AG10803 (cell line): ENCODE measurements around the gene GALNT10.

Experiments
- DNase-seq: peaks from one replicate; pipeline ENCODE4 v3.0.0; 2010; ENCODE audit warnings: low read depth
- H3K4me3 ChIP-seq: 2 replicates; pipeline ENCODE4 v1.5.1; 2011; ENCODE audit warnings: mild to moderate bottlenecking, low read length, control low read depth
- CTCF ChIP-seq: conservative IDR thresholded peaks from 2 replicates; pipeline ENCODE4 v1.5.1; 2011; ENCODE audit warnings: mild to moderate bottlenecking, low read length, control low read depth, inconsistent platforms

Gene GALNT10

GRCh38 chr5:154193701-154194121 lies 3.2 kb downstream of the GALNT10 start:
- no peak overlapping the region for H3K4me3 ChIP-seq
- peak; percentile 46 for DNase-seq
- no peak for TF ChIP-seq CTCF

DNA sequence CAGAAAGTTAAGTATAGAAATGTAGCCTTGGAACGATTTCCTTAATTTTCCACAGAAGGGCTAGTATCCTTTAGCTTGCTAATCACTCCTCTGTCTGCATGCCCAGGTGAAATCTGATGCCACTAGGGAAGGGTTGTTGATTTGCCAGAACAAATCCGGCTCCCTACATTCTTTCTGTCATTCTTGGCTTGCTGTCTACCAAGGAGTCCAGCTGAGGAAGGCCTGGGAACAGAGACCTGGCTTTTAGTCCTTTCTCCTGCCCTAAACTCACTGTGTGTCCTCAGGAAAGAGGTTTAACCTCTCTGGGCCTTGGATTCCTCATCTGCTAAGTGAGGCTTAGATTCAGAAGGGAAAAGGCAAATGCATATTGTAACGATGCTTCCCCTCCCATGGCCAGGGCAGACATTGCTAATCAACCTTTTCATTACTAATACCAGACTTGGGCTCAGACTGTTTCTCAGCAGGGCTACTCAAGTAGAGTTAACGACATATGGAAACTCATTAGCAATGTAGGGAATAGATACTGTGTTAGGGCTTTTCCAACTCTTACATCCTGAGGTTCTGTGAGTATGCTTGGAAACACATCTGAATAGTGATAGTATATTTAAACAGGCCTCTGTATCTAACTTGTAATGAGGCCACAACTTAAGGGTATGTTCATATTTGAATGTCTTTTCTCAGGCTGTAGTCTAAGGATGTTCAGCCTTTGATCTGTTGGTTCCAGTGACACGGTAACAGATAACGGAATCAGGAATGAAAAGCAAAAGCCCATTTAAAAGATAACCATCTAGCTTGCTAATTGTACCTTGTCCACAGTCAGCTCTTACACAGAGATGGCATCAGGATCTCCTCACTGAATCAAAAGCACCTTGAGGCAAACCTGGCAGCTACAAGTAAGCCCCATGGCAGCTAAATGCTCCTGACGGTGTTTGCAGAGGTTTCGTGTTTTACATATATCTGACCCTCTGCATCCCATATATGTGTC lies 4.1 kb downstream of the GALNT10 start:
- DNase-seq, result peak; percentile 79
- TF ChIP-seq CTCF, result no peak
- H3K4me3 ChIP-seq, result peak overlapping the region; percentile 2; the same call in 1 of the 2 replicates

GRCh38 chr5:154196281-154196680 lies 5.7 kb downstream of the GALNT10 start:
- TF ChIP-seq CTCF, result no peak
- no peak overlapping the region for H3K4me3 ChIP-seq
- no peak for DNase-seq

- DNase-seq, result peak; percentile 62
- TF ChIP-seq CTCF, result peak; percentile 62
- no peak overlapping the region for H3K4me3 ChIP-seq
These were observed 6.6 kb downstream of the GALNT10 start for GRCh38 chr5:154196955-154197652.

DNA sequence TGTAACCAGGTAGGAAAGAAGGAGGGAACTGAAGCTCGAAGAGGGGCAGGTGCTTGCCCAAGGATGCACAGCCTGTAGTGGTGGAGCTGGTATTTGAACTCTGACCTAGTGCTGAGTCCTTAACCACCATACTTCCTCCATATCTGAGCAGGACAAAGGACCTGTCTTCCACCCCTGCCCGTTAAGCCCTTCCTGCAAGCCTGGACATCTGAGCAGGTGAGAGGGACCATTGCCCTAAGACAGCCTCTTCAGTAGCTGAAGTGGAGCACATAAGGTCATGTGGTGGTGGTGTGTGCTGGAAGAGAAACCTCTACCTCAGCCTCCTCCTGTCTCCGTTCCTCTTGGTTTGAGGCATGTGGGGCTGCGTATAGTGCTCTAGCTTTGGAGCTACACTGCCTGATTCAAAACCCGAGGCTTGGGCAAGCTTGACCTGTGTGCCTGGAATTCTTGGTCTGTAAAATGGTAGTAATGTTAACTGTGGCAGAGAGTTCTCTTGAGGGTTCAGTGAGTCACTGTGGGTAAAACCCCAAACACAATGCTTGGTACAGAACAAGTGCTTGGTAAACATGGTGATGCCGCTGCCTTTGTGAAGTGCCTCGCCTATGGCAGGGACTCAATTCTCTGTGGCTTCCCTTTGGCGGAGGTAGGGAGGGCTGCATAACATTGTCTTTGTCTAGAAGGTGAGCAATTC lies 7.4 kb downstream of the GALNT10 start:
- DNase-seq, result peak; percentile 60
- TF ChIP-seq CTCF, result no peak
- H3K4me3 ChIP-seq, result no peak overlapping the region

- TF ChIP-seq CTCF, result no peak
- peak; percentile 87 for DNase-seq
- no peak overlapping the region for H3K4me3 ChIP-seq
These were observed 8.2 kb downstream of the GALNT10 start for GRCh38 chr5:154198611-154199230.
